Activated CD4-positive, alpha-beta T cell treated with anti-CD3 and anti-CD28 coated beads for 24 hours (primary cell): ENCODE data around the gene GRAP2.
"Not testable (repeated sequence)": the region's sequence is repeated elsewhere in the genome, so short reads cannot be mapped to it uniquely, and the experiment has no call there.

Experiments
- DNase-seq, 2 donors: peaks; one replicate each; pipeline ENCODE4 v3.0.0-alpha.2; 2020; ENCODE audit warnings: low read depth in 2 of 2

Gene GRAP2

GRCh38 chr22:39900306-39901227, at the start of gene GRAP2:
TSS of gene GRAP2 (plus strand) at chr22:39901084. CDS start at chr22:39947107, 46,023 bp downstream.
- DNase-seq = no peak

GRCh38 chr22:39851606-39852315, 49.1 kb upstream of the GRAP2 start:
- DNase-seq = no peak

- DNase-seq = no peak
These were observed 48.1 kb upstream of the GRAP2 start for GRCh38 chr22:39852799-39853198.

- no peak for DNase-seq
These were observed 44.3 kb upstream of the GRAP2 start for GRCh38 chr22:39856588-39856987.

- no peak for DNase-seq
These were observed 40.8 kb upstream of the GRAP2 start for GRCh38 chr22:39859903-39860588.

GRCh38 chr22:39868741-39869140, 32.1 kb upstream of the GRAP2 start:
- DNase-seq = no peak

- not testable (repeated sequence) for DNase-seq
These were observed 31.1 kb upstream of the GRAP2 start for GRCh38 chr22:39869797-39870196.

- DNase-seq = no peak
These were observed 29.7 kb upstream of the GRAP2 start for GRCh38 chr22:39871008-39871798.

- DNase-seq = no peak
These were observed 28.3 kb upstream of the GRAP2 start for GRCh38 chr22:39872548-39872947.

GRCh38 chr22:39873965-39874364, 26.9 kb upstream of the GRAP2 start:
- peak in 1 of 2 donors; percentile 10 for DNase-seq

GRCh38 chr22:39875176-39875885, 25.6 kb upstream of the GRAP2 start:
- DNase-seq = not testable (repeated sequence)

GRCh38 chr22:39877079-39877845, 23.6 kb upstream of the GRAP2 start:
- no peak for DNase-seq

GRCh38 chr22:39880722-39881121, 20.2 kb upstream of the GRAP2 start:
- no peak for DNase-seq

GRCh38 chr22:39883057-39883456, 17.8 kb upstream of the GRAP2 start:
- no peak for DNase-seq

- DNase-seq = not testable (repeated sequence)
These were observed 11.0 kb upstream of the GRAP2 start for GRCh38 chr22:39889924-39890323.

- DNase-seq = no peak
These were observed 7.4 kb upstream of the GRAP2 start, which contains the start of gene ENTHD1 for GRCh38 chr22:39893526-39893925. TSS of gene ENTHD1 (minus strand) at chr22:39893760. CDS start at chr22:39887748, 6,012 bp downstream.

GRCh38 chr22:39894554-39895092, 6.3 kb upstream of the GRAP2 start:
- DNase-seq = no peak

- DNase-seq = no peak
These were observed 5.2 kb upstream of the GRAP2 start for GRCh38 chr22:39895682-39896081.

GRCh38 chr22:39896313-39896996, 4.4 kb upstream of the GRAP2 start:
- DNase-seq = no peak
